Hepatic stellate cell (primary cell): ENCODE data around the gene MAP2K4.

Experiments used
- DNase-seq: peaks from one replicate; pipeline ENCODE4 v3.0.0; 2011; ENCODE audit warnings: low spot score

The MAP2K4 gene

DNA sequence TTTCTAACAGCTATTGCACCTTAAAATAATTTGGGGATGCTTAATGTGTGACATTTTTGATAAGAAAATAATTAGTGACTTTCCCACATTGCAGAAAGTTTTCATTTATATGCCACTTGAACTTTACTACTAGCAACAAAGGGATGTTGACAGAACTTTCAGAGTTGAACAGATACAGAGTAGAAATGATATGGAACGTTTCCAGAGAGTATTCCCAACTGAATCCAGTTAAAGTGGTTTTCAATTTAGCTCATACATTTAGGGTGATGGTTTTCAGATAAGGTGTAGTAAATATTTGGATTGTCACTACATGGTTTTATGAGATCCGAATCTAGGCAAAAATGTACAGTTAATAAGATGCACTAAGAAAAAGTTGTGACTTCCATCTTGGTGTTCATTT lies 17.3 kb downstream of the MAP2K4 start:
- no peak for DNase-seq

DNA sequence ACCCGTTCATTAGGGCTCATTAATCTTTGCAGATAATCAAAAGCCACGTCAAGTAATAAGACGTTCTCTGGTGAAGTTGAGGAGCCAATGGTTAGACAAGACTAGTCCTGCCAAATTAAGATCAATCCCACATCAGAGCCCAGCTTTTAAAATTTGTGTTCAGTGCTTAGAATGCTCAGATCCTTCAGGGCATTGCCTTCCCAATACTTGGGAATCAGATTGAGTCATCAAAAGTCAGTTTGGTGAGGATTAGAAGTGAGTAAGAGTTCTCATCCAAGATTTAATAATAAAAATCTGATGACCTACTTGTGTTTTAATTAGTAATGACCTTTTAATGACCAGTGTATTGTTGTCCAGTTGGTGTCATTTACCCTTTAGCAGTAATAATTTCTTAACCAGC lies 19.8 kb downstream of the MAP2K4 start:
- DNase-seq = no peak

DNA sequence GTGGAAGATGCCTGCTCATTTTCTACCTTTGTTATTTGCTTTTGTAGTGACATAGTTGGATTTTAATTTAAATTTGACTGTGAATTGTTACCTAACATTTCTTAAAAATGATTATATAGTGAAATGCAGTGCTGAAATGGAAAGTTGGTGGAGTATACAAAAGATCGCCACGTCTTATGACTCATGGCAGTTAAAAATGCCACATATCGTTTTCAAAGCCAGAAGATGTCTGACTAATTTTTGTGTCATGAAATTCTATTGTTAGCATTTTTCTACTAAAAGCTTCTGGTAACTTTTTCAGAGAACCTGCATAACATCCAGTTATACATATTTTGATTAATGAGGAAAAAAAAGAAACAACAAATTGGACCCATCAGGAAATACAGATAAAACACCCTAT lies 20.6 kb downstream of the MAP2K4 start:
- DNase-seq = peak; percentile 40

DNA sequence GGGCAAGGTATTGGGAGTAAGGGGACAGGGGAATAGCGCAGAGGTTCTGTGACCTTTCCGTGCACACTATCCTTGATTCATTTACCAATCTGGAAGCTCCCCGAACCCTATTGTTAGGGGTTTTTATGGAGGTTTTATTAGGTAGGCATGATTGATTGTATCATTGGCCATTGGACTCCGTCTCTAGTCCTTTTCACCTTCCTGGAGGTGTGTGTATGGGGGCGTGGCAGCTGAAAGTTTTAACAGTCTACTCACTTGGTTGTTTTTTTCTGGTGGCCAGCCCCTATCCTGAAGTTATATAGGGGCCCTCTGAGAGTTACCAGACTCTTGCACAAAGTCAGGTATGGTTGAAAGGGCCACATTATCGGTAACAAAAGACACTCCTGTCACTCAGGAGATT lies 23.0 kb downstream of the MAP2K4 start:
- DNase-seq = no peak

DNA sequence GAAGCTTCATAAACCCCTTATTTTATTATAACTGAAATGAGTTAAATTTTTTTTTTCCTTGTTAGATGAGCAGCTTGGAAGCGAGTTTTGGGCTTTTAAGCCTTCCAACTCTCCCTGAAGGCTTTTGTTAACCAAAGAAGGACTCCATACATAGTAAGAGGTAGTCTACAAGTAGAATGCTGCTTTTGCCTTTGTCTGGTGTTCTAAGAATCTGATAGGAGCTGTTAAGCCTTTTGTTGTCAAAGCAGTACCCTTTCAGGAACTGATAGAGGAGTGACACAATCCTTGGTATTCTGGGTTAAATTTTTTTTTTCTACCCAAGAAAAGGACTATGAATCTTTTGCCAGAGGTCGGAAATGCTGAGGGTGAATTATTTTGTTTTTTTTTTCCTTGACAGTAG lies 26.1 kb downstream of the MAP2K4 start:
- no peak for DNase-seq

DNA sequence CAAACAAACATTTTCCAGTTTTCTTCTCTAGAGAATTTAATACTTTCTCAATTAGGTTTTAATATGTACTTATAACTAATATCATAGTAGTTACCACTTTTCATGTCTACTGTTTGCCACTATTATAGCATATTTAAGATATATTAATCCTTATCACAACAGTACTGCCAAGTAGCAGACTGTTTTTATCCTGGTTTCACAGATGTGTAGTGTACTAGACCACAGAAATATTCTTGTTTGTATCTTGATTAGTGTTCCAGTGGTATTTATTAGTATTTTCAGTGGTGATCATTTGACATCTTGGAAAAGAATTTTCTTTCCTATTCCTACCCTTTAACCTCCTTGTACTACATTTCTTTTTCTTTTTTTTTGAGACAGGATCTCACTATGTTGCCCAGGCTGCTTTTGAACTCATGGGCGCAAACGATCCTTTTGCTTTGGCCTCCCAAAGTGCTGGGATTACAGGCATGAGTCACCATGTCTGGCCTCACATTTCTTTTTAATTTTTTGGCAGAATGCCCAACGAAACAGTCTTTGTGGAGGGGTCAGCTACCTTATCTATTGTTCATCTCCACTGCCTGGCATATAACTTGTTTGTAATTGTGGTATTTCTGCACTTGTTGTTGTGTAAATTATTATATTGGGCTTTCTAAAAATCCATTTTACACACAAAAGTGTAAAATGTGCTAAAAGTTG lies 27.2 kb downstream of the MAP2K4 start:
- DNase-seq = no peak

DNA sequence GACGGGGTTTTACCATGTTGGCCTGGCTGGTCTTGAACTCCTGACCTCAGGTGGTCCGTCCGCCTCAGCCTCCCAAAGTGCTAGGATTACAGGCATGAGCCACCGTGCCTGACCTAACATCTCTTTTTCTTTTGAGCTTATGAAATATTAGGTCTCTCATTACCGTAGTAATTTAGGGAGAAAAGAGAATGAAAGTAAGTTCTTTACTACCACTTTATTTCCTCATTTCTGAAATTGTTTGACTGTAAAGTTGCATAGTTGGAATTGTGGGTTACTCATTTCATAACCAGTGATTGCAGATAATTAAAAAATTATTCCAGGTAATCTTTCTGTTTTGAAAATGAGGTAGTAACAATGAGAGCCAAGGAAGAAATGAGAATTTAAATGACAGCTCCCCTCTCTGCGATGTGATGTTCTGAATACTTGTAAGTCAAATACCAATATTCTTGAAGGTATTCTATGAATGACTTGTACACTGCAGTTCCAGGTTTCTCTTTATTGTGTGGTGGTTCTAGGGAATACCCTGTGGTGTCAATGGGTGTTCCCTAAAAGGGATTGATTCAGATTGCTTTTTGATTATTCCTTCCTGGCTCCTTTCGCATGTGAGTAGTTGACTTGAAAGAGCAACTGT lies 28.3 kb downstream of the MAP2K4 start:
- no peak for DNase-seq

DNA sequence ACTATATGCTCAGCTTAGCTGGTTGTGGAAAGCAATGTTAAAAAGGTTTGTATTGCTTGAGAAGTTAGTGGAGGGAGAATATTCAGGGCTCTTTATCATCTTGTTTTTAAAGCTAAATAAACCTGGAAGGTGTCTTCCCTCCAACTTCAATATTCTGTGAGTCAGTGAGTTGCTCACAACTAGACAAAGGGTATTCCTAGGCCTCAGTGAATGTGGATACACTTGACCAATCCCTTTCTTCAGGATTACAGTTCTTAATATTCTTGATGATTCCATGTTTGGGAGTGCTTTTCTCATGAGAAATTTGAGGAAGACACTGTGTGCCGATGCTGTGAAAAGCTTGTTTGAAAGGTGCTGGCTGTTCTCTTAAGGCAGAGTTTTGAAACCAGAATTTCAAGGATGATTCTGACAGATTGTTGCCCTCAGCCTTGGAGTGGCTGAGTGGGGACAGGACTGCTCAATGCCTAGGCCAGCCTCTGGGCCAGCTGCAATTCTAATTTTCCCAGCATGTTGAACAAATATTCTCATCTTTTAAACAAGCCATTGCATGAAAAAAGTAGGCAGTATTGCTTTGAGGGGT lies 30.1 kb downstream of the MAP2K4 start:
- DNase-seq = no peak

DNA sequence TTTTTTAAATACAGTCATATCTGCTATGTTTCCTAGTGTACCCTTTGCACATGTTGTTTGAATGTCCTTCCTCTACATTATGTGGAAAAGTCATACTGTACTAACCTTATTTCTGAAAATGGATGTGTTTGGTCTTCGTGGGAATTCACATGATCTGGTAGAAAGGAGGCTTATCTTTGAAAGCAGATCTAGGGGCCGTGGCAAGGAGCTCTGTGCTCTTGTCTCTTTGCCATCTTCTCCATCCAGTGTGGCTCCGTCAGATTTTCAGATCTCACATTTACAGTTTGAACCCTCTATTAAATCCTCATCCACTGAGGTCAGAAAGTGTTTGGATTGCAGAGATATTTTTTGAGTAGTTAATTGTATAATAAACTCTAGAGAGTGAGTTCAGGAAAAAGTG lies 32.9 kb downstream of the MAP2K4 start:
- DNase-seq = no peak

DNA sequence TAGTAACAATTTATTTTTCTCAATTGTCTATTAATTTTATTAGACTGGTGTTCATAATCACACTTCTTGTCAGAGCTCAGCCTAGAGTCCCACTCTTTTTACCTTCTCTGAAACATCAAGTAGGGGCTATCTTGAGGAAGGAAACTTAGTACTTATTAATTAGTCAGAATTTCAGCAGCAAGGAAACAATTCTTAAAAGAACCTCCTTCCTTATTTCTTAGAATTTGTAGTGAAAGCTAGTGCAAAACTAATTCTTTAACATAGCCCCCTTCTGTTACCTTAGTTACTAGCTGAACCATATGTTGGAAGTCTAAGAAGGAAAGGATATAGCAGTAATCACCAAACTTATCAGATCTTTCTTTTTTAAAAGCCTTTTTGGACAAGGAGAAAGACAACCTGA lies 35.2 kb downstream of the MAP2K4 start:
- no peak for DNase-seq

DNA sequence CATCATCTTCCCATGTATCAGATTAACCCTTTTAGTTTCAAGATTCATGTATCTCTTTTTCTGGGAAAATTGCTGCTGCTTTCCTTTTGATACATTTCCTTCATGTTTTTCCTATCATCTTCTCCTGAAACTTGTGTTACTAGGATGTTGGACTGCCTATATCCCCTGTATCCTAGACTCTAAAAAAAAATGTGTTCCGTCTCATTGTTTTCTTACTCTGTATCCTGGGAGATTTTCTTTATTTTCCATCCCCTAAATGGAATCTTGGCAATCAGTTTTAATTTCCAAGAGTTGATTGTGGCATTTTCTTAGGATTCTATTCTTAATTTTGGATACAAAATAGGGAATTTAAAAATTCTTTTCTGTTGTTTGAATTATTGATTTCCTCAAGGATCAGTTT lies 36.8 kb downstream of the MAP2K4 start:
- DNase-seq = no peak

DNA sequence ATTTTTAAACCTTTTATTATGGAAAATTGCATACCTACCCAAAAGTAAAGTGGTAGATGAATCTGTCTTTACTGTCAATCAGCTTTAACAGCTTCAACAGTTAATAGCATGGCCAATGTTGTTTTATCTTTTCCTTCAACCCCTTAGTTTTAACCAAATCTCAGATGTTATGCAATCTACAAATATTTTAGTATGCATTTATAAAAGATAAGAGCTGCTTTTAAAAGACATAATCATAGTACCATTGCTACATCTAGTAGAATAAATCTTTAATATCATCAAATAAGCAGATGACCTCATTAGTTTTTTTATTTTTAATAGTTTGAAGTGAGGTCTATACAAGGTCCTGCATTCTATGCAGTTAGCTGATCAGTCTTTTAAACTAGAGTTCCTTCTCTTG lies 37.9 kb downstream of the MAP2K4 start:
- DNase-seq = no peak

DNA sequence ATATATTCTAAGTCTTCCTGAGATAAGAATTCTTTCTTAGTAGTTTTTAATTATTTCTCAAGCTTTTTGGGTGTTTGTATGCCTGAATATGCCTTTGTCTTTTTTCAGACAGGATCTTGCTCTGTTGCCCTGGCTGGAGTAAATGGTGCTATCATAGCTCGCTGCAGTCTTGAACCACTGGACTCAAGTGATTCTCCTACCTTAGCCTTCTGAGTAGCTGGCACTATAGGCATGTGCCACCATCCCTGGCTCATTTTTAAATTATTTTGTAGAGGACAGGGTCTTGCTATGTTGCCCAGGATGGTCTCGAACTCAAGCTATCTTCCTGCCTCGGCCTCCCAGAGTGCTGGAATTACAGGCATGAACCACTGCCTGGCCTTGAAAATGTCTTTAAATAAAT lies 41.6 kb downstream of the MAP2K4 start:
- DNase-seq = no peak

DNA sequence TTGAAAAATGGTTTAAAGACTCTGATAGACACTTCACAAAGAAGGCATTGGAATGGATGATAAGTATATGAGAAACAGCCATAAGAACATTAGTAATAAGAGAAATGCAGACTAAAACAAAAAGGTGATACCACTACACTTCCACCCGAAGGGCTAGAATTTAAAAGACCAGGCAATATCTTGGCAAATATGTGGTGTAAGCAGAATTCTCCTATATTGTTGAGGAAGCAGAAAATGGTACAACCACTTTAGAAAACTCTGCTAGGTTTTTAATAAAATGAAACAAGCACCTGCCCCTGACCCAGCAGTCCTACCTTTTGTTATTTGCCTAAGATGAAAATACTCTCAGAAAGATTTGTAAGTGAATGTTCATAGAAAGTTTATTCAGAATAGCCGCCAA lies 43.7 kb downstream of the MAP2K4 start:
- no peak for DNase-seq

DNA sequence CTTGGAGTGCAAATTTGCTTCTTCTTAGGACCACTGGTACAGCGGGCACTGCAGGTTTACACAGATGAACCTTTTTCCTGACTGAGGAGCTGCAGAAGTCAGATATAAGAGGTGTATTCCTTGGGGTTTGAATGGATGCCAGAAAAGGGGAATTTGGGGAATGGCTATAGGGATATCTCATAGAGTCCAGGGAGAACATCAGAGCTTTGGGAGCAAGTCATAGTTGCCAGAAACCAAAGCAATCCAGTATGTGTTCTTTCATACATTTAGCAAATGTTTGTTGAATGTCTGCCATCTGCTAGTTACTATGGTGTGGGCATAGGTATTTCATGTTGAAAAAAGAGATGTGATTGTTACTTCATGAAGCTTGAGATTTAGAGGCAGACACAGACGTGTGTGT lies 46.8 kb downstream of the MAP2K4 start:
- no peak for DNase-seq

DNA sequence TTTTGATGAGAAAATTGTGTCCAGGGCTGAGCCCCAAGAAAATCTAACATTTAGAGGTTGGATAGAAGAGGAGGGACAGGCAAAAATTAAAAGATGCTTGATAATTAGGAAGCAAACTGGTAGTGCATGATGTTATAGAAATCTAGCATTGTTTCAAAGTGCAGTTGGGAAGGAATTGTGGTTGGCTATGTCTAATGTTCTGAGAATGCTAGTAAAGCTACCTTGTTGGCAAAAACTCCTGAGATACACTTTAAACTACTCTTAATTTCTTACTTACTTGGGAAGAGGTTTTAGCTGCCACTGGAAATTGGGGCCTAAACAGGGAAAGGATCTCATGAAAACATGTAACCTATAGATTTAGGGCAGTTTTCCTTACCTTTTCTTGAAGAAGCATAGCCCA lies 48.3 kb downstream of the MAP2K4 start:
- DNase-seq = no peak

DNA sequence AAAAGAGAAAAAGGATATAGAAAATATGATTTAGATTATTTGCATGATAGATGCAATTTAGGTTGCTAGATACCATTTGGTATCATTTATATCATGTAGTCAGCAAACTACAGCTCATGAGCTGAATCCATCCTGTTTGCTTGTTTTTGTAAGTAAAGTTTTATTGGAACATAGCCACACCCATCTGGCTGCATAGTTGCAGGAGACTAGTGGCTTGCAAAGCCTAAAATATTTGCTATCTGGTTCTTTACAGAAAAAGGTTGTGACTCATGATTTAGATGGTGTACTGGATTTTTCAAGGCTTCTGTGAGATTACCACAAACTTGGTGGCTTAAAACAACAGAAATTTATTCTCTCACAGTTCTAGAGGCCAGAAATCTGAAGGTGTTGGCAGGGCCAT lies 49.9 kb downstream of the MAP2K4 start:
- peak; percentile 46 for DNase-seq

DNA sequence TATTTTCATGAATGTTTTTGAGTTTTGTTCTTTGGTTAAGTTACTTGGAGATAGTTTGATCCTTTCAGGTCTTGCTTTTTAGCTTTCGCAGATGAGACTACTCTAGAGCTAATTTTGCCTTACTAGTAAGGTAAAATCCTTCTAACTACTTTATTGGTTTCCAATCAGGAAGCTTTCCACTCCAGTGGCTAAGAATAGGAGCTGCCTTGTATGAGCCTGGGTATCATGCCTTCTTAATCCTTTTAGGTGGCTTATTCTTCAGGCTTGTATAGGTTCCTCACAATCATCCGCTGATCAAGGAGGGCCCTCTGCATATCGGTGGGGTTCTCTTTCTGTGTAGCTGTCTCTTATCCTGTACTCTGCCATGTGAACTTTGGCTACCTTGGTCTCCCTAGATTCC lies 53.7 kb downstream of the MAP2K4 start:
- DNase-seq = no peak

DNA sequence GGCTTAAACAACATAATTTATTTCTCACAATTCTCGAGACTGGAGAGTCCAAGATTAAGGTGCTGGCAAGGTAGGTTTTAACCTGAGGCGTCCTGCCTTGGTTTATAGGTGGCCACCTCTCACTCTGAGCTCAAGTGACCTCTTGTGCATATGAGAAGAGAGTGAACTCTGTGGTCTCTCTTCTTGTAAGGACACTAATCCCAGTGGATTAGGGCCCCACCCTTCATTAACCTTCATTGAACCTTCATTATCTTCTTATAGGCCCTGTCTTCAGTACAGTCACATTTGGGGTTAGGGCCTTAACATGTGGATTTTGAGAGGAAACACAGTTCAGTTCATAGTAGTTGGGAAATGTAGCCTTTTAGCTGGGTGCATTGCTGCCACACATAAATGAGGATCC lies 57.1 kb downstream of the MAP2K4 start:
- no peak for DNase-seq

DNA sequence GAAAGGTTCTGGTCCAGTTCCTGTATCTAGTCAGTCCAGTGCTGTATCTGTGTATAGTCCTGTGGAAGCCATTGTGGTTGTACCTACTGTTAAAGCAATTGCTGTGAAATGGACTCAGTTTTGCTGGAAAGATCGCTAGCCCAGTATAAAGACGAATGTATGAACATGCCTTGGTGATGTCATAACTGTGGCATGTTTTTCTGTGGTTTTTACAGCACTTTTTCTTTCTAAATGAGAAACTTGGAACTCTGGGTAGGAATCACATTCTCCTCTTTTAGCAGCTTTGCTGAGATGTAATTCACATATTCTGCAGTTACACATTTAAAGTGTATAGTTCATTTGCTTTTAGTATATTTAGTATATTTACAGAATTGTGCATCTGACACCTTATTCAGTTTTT lies 58.1 kb downstream of the MAP2K4 start:
- DNase-seq = peak; percentile 56

DNA sequence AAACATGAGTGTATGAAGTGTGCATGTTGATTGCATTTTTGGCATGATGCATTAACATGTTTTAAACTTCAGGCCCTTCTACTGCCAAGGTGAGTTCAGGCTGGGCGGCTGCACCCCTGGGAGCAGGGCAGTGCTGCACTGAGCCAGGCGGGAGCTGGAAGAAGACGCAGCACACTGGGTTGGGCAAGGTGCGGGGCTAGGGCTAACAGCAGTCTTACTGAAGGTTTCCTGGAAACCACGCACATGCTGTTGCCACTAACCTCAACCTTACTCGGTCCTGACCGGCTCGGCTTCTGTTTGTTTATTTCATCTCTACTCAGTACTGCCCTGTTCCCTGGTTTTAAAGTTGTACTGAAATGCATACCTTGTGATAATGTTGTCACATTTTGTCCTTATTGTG lies 61.0 kb downstream of the MAP2K4 start:
- no peak for DNase-seq

DNA sequence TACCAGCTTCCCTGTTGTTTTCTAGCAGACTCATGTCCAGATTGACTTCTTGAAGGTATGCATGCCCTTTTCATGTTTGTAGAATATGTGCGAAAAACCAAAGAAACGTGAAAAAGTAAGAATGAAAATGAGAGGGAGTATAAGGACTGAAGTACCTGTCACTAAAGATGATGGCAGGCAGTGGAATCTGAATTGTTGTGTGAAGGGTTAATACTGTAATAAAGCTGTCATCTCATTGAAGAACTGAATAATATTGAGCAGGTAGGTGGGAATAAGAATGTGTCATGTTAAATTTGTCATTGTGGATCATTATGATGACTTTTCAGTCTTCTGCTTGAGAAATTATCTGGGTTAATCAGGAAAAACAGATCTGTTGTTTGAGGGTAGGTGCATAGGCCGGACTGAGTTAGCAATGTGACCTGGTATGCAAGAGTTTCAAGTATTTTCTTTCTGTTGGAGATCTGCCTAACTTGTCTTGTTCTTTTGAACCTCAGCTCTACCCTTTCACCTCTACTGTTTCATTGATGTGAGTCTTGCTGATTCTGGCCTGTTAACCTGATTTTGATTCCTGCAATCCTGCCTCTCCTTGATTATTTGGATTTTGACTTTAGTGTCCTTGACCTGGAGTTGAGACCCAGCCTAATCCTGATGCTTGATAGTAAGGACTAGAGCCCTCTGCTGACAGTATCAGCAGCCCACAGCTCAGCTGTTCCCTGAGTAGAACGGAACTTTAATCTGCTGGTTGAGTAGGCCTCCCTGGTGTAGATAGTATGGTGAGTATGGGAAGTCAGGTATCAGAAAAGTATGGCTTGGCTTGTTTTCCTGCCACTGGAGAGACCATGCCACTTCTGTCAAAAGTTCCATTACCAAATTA lies 64.6 kb downstream of the MAP2K4 start:
- DNase-seq = no peak

DNA sequence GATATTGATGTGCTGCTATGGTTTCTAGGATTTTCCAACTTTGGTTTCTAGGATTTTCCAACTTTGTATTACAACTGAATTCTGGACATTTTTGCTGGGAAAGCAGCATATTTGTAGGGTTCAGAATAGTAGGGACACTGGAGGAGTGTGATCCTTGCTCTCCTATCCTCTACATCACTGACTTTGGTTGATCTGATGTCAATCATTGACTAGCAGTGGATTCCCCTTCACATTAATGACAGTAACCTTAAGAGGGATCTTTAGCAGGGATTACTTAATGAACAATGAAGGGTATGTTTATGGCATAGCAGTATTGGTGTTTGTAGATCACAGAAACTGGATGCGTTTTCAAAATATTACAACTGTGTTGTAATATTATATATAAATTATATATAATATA lies 67.4 kb downstream of the MAP2K4 start:
- DNase-seq = no peak
